B cell (primary cell): ENCODE measurements around the gene PLA2R1. TPM values are rescaled to one million over a fixed set of nuclear protein-coding genes. Genes with fewer than 3 reads are reported as not detected.

Experiments used
- ATAC-seq: fragments of 200-7000 bp; cut with Tn5 transposase; one replicate; pipeline ENCODE4 v1.10.0; 2021; ENCODE audit warnings: low read depth, mild to moderate bottlenecking, moderate number of reproducible peaks, moderate library complexity
- CTCF ChIA-PET: fragments of 350-600 bp; sonication (Branson Sonifier 250); formaldehyde crosslinking; loops from one replicate; lab custom pipeline; 2021; ENCODE audit warnings: antibody characterized with exemption, inconsistent platforms; lab: Charles Lee
- POLR2A ChIA-PET: fragments of 350-600 bp; sonication (Branson Sonifier 250); formaldehyde crosslinking; loops from one replicate; lab custom pipeline; 2021; ENCODE audit warnings: antibody characterized with exemption; lab: Charles Lee
- DNase-seq: peaks from one replicate; pipeline ENCODE4 v3.0.0; 2013
- H2AFZ ChIP-seq: 2 replicates; pipeline ENCODE4 v1.6.1; 2012; ENCODE audit warnings: mild to moderate bottlenecking, low read depth, low read length; ENCODE audit not compliant: insufficient read depth, poor library complexity, severe bottlenecking
- H3K27ac ChIP-seq, 2 donors: 1 replicate in 1 of 2; 2 replicates in 1 of 2; pipeline ENCODE4 v1.5.1; 2012 to 2013; ENCODE audit warnings: low read length in 2 of 2, mild to moderate bottlenecking in 2 of 2, moderate library complexity in 1 of 2
- H3K27me3 ChIP-seq, 4 experiments: fragments of 200-600 bp in 1 of 4; sonication (generic) in 1 of 4; replicated peaks in 1 of 4; 1 replicate in 2 of 4; 2 replicates in 2 of 4; pipeline versions ENCODE4 v1.6.1 to v1.7.0; 2013 to 2016; ENCODE audit warnings: low read length in 3 of 4, mild to moderate bottlenecking in 2 of 4, mixed read lengths in 1 of 4, moderate library complexity in 1 of 4; ENCODE audit not compliant: insufficient read depth in 4 of 4, control insufficient read depth in 3 of 4; ENCODE audit errors: control extremely low read depth in 1 of 4
- H3K36me3 ChIP-seq, 2 experiments: replicated peaks in 1 of 2; 1 replicate in 1 of 2; 2 replicates in 1 of 2; pipeline versions ENCODE4 v1.6.1 to v1.7.1; 2013; ENCODE audit warnings: low read length in 1 of 2; ENCODE audit not compliant: insufficient read depth in 2 of 2, control insufficient read depth in 1 of 2; ENCODE audit errors: control extremely low read depth in 1 of 2, extremely low read depth in 1 of 2
- H3K4me1 ChIP-seq, 2 donors: fragments of 200-600 bp in 1 of 2; sonication (generic) in 1 of 2; 1 replicate in 1 of 2; 2 replicates in 1 of 2; pipeline versions ENCODE4 v1.5.1 to v1.6.1; 2013 to 2017; ENCODE audit warnings: low read length in 2 of 2; ENCODE audit not compliant: control insufficient read depth in 2 of 2, insufficient read depth in 2 of 2
- H3K4me2 ChIP-seq: replicated peaks from 2 replicates; pipeline ENCODE3; 2012; ENCODE audit warnings: mild to moderate bottlenecking, low read depth, low read length; ENCODE audit not compliant: poor library complexity, severe bottlenecking
- H3K4me3 ChIP-seq, 5 experiments: fragments of 200-600 bp in 1 of 5; sonication (generic) in 1 of 5; 1 replicate in 3 of 5; 2 replicates in 2 of 5; pipeline versions ENCODE4 v1.5.1 to v1.7.0; 2011 to 2016; ENCODE audit warnings: low read length in 4 of 5, mild to moderate bottlenecking in 4 of 5, low read depth in 2 of 5, control low read depth in 1 of 5, moderate library complexity in 1 of 5; ENCODE audit not compliant: insufficient read depth in 1 of 5; ENCODE audit errors: control extremely low read depth in 1 of 5, extremely low read depth in 1 of 5
- H3K79me2 ChIP-seq: fragments of 200-600 bp; sonication (generic); one replicate; pipeline ENCODE4 v1.6.0; 2016; ENCODE audit warnings: low read length; ENCODE audit not compliant: control insufficient read depth, insufficient read depth
- H3K9ac ChIP-seq: fragments of 200-600 bp; sonication (generic); 2 replicates; pipeline ENCODE4 v1.6.1; 2017; ENCODE audit warnings: mild to moderate bottlenecking, low read length, moderate library complexity
- H3K9me3 ChIP-seq, 3 donors: one replicate each; pipeline versions ENCODE4 v1.6.1 to v1.7.1; 2013; ENCODE audit warnings: low read length in 2 of 3; ENCODE audit not compliant: control insufficient read depth in 2 of 3, insufficient read depth in 1 of 3; ENCODE audit errors: control extremely low read depth in 1 of 3
- H4K20me1 ChIP-seq: 2 replicates; pipeline ENCODE4 v1.6.0; 2012; ENCODE audit warnings: mild to moderate bottlenecking, low read length; ENCODE audit not compliant: insufficient read depth, control insufficient read depth, poor library complexity, severe bottlenecking
- H3K27ac Mint-ChIP-seq: one replicate; pipeline ENCODE4 v1.8.0; 2021; ENCODE audit warnings: mixed read lengths
- H3K27me3 Mint-ChIP-seq: one replicate; pipeline ENCODE4 v1.8.0; 2021; ENCODE audit warnings: mixed read lengths
- H3K4me1 Mint-ChIP-seq: one replicate; pipeline ENCODE4 v1.8.0; 2021; ENCODE audit warnings: mixed read lengths
- H3K4me3 Mint-ChIP-seq: one replicate; pipeline ENCODE4 v1.8.0; 2021; ENCODE audit warnings: mixed read lengths
- H3K9me3 Mint-ChIP-seq: one replicate; pipeline ENCODE4 v1.8.0; 2022; ENCODE audit warnings: mixed read lengths; ENCODE audit not compliant: insufficient read depth
- EZH2 ChIP-seq: IDR thresholded peaks from 2 replicates; pipeline ENCODE4 v1.6.1; 2012; ENCODE audit warnings: borderline replicate concordance, low read depth, mild to moderate bottlenecking, moderate library complexity, low read length; ENCODE audit not compliant: insufficient read depth, poor library complexity, severe bottlenecking
- WGBS: methylation state at CpG from one replicate; pipeline ENCODE4 v1.1.5; 2013; ENCODE audit warnings: missing lambda C conversion rate; ENCODE audit not compliant: insufficient coverage; 5-methylcytosine and 5-hydroxymethylcytosine counted together
- intact Hi-C: fragments of 100-400 bp; cut with micrococcal nuclease; formaldehyde crosslinking; loops from one replicate; pipeline ENCODE4 v1.10.0; 2022
- polyA plus RNA-seq: library from polyadenylated mRNA; depleted of rRNA; stranded (reverse); fragments of >200 nt; gene quantifications from 2 replicates; pipeline ENCODE4 v1.2.3, GENCODE V29; 2012
- total RNA-seq, 2 donors: library from RNA; stranded (reverse); fragments of 120-200 nt in 1 of 2; gene quantifications; 1 replicate in 1 of 2; 2 replicates in 1 of 2; pipeline versions ENCODE4 v1.2.3 to v1.2.4, GENCODE V29; 2013 to 2022
- TF ChIP-seq, protein P1 (sequence below): fragments of 200-600 bp; IDR thresholded peaks from one replicate; pipeline ENCODE4 v1.8.0; 2022; ENCODE audit warnings: antibody characterized with exemption, mild to moderate bottlenecking

PLA2R1 gene
- total and polyA plus RNA-seq, 2 donors (not counting 1 experiment from before 2014, with no cell fraction given) = not detected

GRCh38 chr2:160075171-160075570 is 12.8 kb upstream of the PLA2R1 start:
- Mint-ChIP-seq H3K27ac (no peak overlapping the region), H3K27me3 (peaks cover 3% of the 10 kb centered on the region), H3K4me1 (no peaks in the 10 kb centered on the region), H3K9me3 (no peaks in the 10 kb centered on the region), H3K4me3 (no peak overlapping the region)
- Histone ChIP-seq H4K20me1 (no peaks in the 10 kb centered on the region), H3K9me3 (peaks cover 0 to 1% (median 0%) of the 10 kb centered on the region in 3 donors), H2AFZ (no peak overlapping the region), H3K36me3 (no peaks in the 10 kb centered on the region), H3K27ac (no peak overlapping the region), H3K79me2 (no peaks in the 10 kb centered on the region), H3K4me1 (no peaks in the 10 kb centered on the region), H3K4me3 (no peak overlapping the region), H3K4me2 (no peak overlapping the region), H3K27me3 (no peaks in the 10 kb centered on the region), H3K9ac (no peak overlapping the region)
- ChIA-PET POLR2A (no interaction called here), CTCF (no interaction called here)
- DNase-seq (no peak), ATAC-seq (no peak)
- intact Hi-C loops = no loop called here
- TF ChIP-seq, protein P1, sequence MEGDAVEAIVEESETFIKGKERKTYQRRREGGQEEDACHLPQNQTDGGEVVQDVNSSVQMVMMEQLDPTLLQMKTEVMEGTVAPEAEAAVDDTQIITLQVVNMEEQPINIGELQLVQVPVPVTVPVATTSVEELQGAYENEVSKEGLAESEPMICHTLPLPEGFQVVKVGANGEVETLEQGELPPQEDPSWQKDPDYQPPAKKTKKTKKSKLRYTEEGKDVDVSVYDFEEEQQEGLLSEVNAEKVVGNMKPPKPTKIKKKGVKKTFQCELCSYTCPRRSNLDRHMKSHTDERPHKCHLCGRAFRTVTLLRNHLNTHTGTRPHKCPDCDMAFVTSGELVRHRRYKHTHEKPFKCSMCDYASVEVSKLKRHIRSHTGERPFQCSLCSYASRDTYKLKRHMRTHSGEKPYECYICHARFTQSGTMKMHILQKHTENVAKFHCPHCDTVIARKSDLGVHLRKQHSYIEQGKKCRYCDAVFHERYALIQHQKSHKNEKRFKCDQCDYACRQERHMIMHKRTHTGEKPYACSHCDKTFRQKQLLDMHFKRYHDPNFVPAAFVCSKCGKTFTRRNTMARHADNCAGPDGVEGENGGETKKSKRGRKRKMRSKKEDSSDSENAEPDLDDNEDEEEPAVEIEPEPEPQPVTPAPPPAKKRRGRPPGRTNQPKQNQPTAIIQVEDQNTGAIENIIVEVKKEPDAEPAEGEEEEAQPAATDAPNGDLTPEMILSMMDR = no peak
- no peak for TF ChIP-seq EZH2
- 91% methylated on average over 5 of the region's 5 CpGs for WGBS

DNA sequence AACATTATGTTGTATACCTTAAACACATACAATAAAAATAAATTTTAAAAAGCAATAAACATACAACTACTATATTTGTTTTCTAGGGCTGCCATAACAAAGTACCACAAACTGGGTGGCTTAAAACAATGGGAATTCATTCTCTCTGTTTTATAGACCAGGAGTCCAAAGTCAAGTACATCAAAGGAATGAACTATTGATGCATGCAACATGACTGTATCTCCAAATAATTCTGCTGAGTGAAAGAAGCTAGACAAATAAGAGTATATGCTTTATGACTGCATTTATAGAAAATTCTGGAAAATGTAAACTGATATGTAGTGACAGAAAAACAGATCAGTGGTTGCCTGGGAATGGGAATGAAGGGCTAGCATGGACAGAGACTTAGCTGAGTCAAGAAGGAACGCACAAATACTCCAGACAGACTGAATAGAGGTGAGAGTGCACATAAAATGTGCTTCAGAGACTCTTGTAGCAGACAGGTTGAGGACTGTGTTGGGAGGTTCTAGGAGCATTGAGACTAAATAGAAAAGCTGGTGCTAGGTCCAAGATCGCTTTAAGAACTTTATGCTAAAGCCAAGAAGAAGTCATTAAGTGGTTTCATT is 11.0 kb upstream of the PLA2R1 start:
- ATAC-seq (no peak), DNase-seq (no peak)
- intact Hi-C loops = no loop called here
- H3K27ac ChIP-seq = no peak overlapping the region
- no peaks in the 10 kb centered on the region for H3K27me3 ChIP-seq
- POLR2A ChIA-PET = no interaction called here
- no peaks in the 10 kb centered on the region for H3K9me3 ChIP-seq
- Mint-ChIP-seq H3K9me3 (peaks cover 2% of the 10 kb centered on the region), H3K4me3 (no peak overlapping the region), H3K4me1 (no peaks in the 10 kb centered on the region), H3K27ac (no peak overlapping the region), H3K27me3 (peaks cover 3% of the 10 kb centered on the region)
- no peak overlapping the region for H3K4me3 ChIP-seq
- H3K4me1 ChIP-seq = no peaks in the 10 kb centered on the region
- H3K4me2 ChIP-seq = no peak overlapping the region
- no peaks in the 10 kb centered on the region for H3K79me2 ChIP-seq
- no peak overlapping the region for H3K9ac ChIP-seq
- no peak overlapping the region for H2AFZ ChIP-seq
- WGBS = 83% methylated on average over 2 of the region's 2 CpGs
- H4K20me1 ChIP-seq = no peaks in the 10 kb centered on the region
- TF ChIP-seq, protein P1 = no peak
- no peak for TF ChIP-seq EZH2
- CTCF ChIA-PET = no interaction called here
- H3K36me3 ChIP-seq = no peaks in the 10 kb centered on the region
